Neuronal stem cell (in vitro differentiated cells): ENCODE results near the gene ASXL2.

Experiments used
- DNase-seq: peaks from one replicate; pipeline ENCODE4 v3.0.0-alpha.2; 2013; ENCODE audit warnings: low spot score
- H2AFZ ChIP-seq: one replicate; pipeline ENCODE4 v1.6.1; 2013; ENCODE audit warnings: mild to moderate bottlenecking, low read length, inconsistent platforms
- H2AK5ac ChIP-seq: 2 replicates; pipeline ENCODE4 v1.6.1; 2013; ENCODE audit warnings: low read depth, mild to moderate bottlenecking, inconsistent platforms, low read length, moderate library complexity, mixed read lengths
- H2BK120ac ChIP-seq: 2 replicates; pipeline ENCODE4 v1.6.1; 2013; ENCODE audit warnings: low read depth, mild to moderate bottlenecking, inconsistent platforms, low read length, moderate library complexity, mixed read lengths
- H2BK12ac ChIP-seq: one replicate; pipeline ENCODE4 v1.6.1; 2013; ENCODE audit warnings: low read length, inconsistent platforms
- H2BK15ac ChIP-seq: 2 replicates; pipeline ENCODE4 v1.6.1; 2013; ENCODE audit warnings: mild to moderate bottlenecking, low read length, inconsistent platforms, mixed read lengths
- H2BK5ac ChIP-seq: one replicate; pipeline ENCODE4 v1.6.1; 2013; ENCODE audit warnings: inconsistent platforms, mild to moderate bottlenecking, low read length, moderate library complexity
- H3K14ac ChIP-seq: one replicate; pipeline ENCODE4 v1.6.1; 2013; ENCODE audit warnings: low read length, inconsistent platforms
- H3K18ac ChIP-seq: 2 replicates; pipeline ENCODE4 v1.6.1; 2013; ENCODE audit warnings: low read length, inconsistent platforms
- H3K23ac ChIP-seq: 2 replicates; pipeline ENCODE4 v1.6.1; 2013; ENCODE audit warnings: low read depth, mild to moderate bottlenecking, mixed read lengths, low read length, inconsistent platforms; ENCODE audit not compliant: poor library complexity
- H3K27ac ChIP-seq: replicated peaks from 3 replicates; pipeline ENCODE4 v1.5.1; 2013; ENCODE audit warnings: low read length, inconsistent platforms
- H3K27me3 ChIP-seq, 3 experiments: 2 replicates each; pipeline ENCODE4 v1.6.1; 2013; ENCODE audit warnings: low read length in 3 of 3, mild to moderate bottlenecking in 2 of 3, inconsistent platforms in 1 of 3, low read depth in 1 of 3, mixed read lengths in 1 of 3, moderate library complexity in 1 of 3; ENCODE audit not compliant: control insufficient read depth in 3 of 3, insufficient read depth in 3 of 3
- H3K36me3 ChIP-seq, 2 donors: replicated peaks in 1 of 2; 2 replicates each; pipeline ENCODE4 v1.6.1; 2013; ENCODE audit warnings: low read length in 2 of 2; ENCODE audit not compliant: control insufficient read depth in 2 of 2, insufficient read depth in 2 of 2
- H3K4ac ChIP-seq: 2 replicates; pipeline ENCODE4 v1.6.1; 2013; ENCODE audit warnings: inconsistent platforms, mild to moderate bottlenecking, low read length, moderate library complexity
- H3K4me1 ChIP-seq, 2 donors: 1 replicate in 1 of 2; 2 replicates in 1 of 2; pipeline ENCODE4 v1.6.1; 2013; ENCODE audit warnings: low read length in 2 of 2, low read depth in 1 of 2; ENCODE audit not compliant: control insufficient read depth in 2 of 2, insufficient read depth in 1 of 2
- H3K4me2 ChIP-seq: one replicate; pipeline ENCODE4 v1.6.1; 2013; ENCODE audit warnings: mild to moderate bottlenecking, low read length, inconsistent platforms; ENCODE audit not compliant: insufficient read depth, poor library complexity, severe bottlenecking
- H3K4me3 ChIP-seq, 2 donors: 2 replicates each; pipeline ENCODE4 v1.5.1; 2013; ENCODE audit warnings: low read length in 2 of 2, mild to moderate bottlenecking in 2 of 2, inconsistent platforms in 1 of 2, moderate library complexity in 1 of 2
- H3K79me1 ChIP-seq: one replicate; pipeline ENCODE4 v1.6.1; 2013; ENCODE audit warnings: low read depth, mild to moderate bottlenecking, inconsistent platforms, low read length, moderate library complexity
- H3K9ac ChIP-seq: one replicate; pipeline ENCODE4 v1.6.1; 2013; ENCODE audit warnings: mild to moderate bottlenecking, low read depth, low read length, inconsistent platforms; ENCODE audit not compliant: poor library complexity
- H3K9me3 ChIP-seq, 2 donors: replicated peaks in 1 of 2; 2 replicates each; pipeline versions ENCODE3 to v1.6.1; 2013; ENCODE audit warnings: low read length in 2 of 2, mild to moderate bottlenecking in 2 of 2, inconsistent platforms in 1 of 2, low read depth in 1 of 2, mixed read lengths in 1 of 2, moderate library complexity in 1 of 2; ENCODE audit not compliant: control insufficient read depth in 2 of 2, insufficient read depth in 1 of 2
- H4K8ac ChIP-seq: one replicate; pipeline ENCODE4 v1.6.1; 2013; ENCODE audit warnings: low read depth, mild to moderate bottlenecking, inconsistent platforms, low read length, moderate library complexity
- H4K91ac ChIP-seq: one replicate; pipeline ENCODE4 v1.6.1; 2013; ENCODE audit warnings: low read length, low read depth, mild to moderate bottlenecking, inconsistent platforms; ENCODE audit not compliant: poor library complexity
- WGBS, 2 donors: extraction: QIAGEN DNeasy Blood & Tissue Kit; methylation state at CpG; one replicate each; pipeline ENCODE4 v1.1.7; 2013; ENCODE audit warnings: missing lambda C conversion rate in 2 of 2, mixed read lengths in 1 of 2; ENCODE audit not compliant: insufficient read length in 2 of 2, insufficient replicate concordance in 1 of 2; ENCODE audit errors: extremely low coverage in 2 of 2; 5-methylcytosine and 5-hydroxymethylcytosine counted together

ASXL2 gene

DNA sequence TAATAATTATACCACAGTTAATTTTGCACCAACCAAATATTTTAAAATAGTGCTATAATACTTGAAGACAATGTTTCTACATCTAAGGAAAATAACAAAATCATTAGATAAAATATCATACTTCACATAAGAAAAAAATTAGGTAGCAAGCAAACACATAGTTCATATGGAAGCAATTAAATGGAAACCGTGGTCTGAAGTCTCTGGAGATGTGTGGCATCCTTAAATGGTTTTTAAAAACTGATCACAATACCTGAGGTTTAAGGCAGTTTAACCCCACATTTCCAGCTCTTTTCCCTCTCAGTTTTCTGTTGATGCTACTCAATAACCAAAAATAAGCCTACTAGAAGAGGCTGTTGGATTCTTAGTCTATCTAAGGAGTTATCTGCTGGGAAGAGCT is 71.3 kb downstream of the ASXL2 start:
- Histone ChIP-seq H2BK12ac (no peak overlapping the region), H3K27me3 (no peaks in the 10 kb centered on the region), H3K4ac (no peak overlapping the region), H3K18ac (no peak overlapping the region), H2BK120ac (no peak overlapping the region), H3K9me3 (peaks cover 5 to 20% of the 10 kb centered on the region in 2 donors), H3K4me2 (no peak overlapping the region), H3K4me3 (no peak overlapping the region), H3K9ac (no peak overlapping the region), H2AFZ (no peak overlapping the region), H4K91ac (no peak overlapping the region), H2BK5ac (no peak overlapping the region), H4K8ac (no peak overlapping the region), H3K14ac (no peak overlapping the region), H3K79me1 (peaks cover 2% of the 10 kb centered on the region), H3K27ac (no peak overlapping the region), H3K4me1 (peaks cover 4 to 5% of the 10 kb centered on the region in 2 donors), H2BK15ac (no peak overlapping the region), H3K36me3 (peaks cover 10 to 43% of the 10 kb centered on the region in 2 donors), H3K23ac (no peak overlapping the region), H2AK5ac (no peak overlapping the region)
- no peak for DNase-seq
- no CpG with 5 or more reads among the region's 1 CpG for WGBS, 2 donors

DNA sequence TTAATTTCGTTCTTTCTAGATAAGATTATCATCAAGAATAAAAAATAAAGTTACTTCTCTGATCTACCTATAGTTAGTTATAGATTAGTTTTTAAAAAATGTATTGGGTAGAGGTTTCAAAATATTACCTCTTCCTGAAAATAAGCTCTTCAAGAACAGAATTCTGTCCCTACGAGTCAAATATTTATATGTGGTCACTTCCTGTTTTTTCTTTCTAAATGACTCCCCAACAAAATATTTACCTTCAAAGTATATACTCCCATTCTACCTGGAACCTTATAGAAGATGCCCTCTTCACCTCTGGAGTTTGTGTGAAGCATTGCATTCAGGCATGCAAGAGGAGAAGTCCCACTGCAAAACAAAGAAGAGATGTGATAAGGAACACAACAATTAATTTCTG is 72.3 kb downstream of the ASXL2 start:
- no CpG with 5 or more reads among the region's 2 CpGs for WGBS, 2 donors
- H3K27me3 ChIP-seq, result no peaks in the 10 kb centered on the region

DNA sequence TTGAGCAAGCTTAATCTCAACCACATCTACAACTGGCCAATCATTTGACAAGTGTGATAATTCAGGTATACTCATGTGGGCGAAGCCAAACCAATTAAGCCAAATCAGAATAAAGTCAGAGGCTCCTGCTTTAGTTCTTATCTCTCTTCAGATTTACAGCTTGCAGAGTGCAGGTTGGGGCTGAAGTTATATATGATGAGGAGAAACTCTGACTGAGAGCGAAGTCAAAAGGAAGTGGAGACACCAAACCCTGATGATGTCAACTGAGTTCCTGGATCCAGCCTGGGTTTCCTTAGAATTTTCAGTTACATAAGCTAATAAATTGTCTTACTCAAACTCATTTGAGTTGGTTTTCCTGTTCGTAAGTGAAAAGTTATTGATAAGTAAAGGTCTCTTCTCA is 73.9 kb downstream of the ASXL2 start:
- no peak overlapping the region for H2BK12ac ChIP-seq
- peaks cover 10 to 47% of the 10 kb centered on the region in 2 donors for H3K36me3 ChIP-seq
- H2BK15ac ChIP-seq, result no peak overlapping the region
- H2BK120ac ChIP-seq, result no peak overlapping the region
- H4K8ac ChIP-seq, result no peak overlapping the region
- WGBS, 2 donors, result no CpG with 5 or more reads among the region's 3 CpGs
- H2AK5ac ChIP-seq, result no peak overlapping the region
- no peak overlapping the region for H3K4ac ChIP-seq
- peaks cover 2% of the 10 kb centered on the region for H3K79me1 ChIP-seq
- no peak overlapping the region for H3K23ac ChIP-seq
- H3K4me1 ChIP-seq, result peaks cover 0 to 5% of the 10 kb centered on the region in 2 donors
- no peak overlapping the region for H3K4me2 ChIP-seq
- no peak overlapping the region for H3K27ac ChIP-seq
- H3K27me3 ChIP-seq, result no peaks in the 10 kb centered on the region
- peaks cover 5 to 20% of the 10 kb centered on the region in 2 donors for H3K9me3 ChIP-seq
- no peak overlapping the region for H2BK5ac ChIP-seq
- H3K14ac ChIP-seq, result no peak overlapping the region
- H3K18ac ChIP-seq, result no peak overlapping the region
- no peak overlapping the region for H4K91ac ChIP-seq
- no peak overlapping the region for H2AFZ ChIP-seq
- no peak overlapping the region for H3K9ac ChIP-seq
- no peak for DNase-seq
- H3K4me3 ChIP-seq, result no peak overlapping the region

More for the DNA sequence above, 72.3 kb downstream of the ASXL2 start:
- H3K4ac ChIP-seq, result no peak overlapping the region
- no peak for DNase-seq
- no peak overlapping the region for H2AK5ac ChIP-seq
- H2BK5ac ChIP-seq, result no peak overlapping the region
- no peak overlapping the region for H2AFZ ChIP-seq
- H3K14ac ChIP-seq, result no peak overlapping the region
- no peak overlapping the region for H3K23ac ChIP-seq
- peaks cover 5 to 20% of the 10 kb centered on the region in 2 donors for H3K9me3 ChIP-seq
- peaks cover 2% of the 10 kb centered on the region for H3K79me1 ChIP-seq
- H3K4me1 ChIP-seq, result peaks cover 4 to 5% of the 10 kb centered on the region in 2 donors
- H3K36me3 ChIP-seq, result peaks cover 10 to 43% of the 10 kb centered on the region in 2 donors
- no peak overlapping the region for H2BK120ac ChIP-seq
- H3K18ac ChIP-seq, result no peak overlapping the region
- no peak overlapping the region for H3K4me2 ChIP-seq
- no peak overlapping the region for H3K9ac ChIP-seq
- H3K27ac ChIP-seq, result no peak overlapping the region
- no peak overlapping the region for H2BK15ac ChIP-seq
- H4K8ac ChIP-seq, result no peak overlapping the region
- H4K91ac ChIP-seq, result no peak overlapping the region
- H2BK12ac ChIP-seq, result no peak overlapping the region
- H3K4me3 ChIP-seq, result no peak overlapping the region

DNA sequence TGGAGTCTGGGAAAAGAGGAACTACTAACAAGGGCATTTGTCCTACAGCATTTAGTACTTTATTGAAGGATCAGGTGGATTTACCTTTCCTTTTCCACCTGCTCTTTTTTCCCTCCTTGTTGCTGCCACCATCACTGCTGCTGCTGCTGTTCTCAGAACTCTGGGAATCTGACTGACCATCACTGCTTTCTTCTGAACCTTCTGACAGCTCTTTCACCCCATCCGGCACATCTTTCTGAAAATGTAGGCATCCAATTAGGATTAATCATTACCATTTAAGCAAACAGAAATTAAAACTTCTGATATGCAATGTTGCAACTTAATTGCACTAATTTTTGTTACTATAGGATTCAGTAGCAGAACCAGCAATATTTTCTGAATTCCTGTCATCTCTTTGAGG is 79.0 kb downstream of the ASXL2 start:
- Histone ChIP-seq H3K14ac (no peak overlapping the region), H2AFZ (no peak overlapping the region), H3K4me1 (peaks cover 0 to 5% of the 10 kb centered on the region in 2 donors), H2BK15ac (no peak overlapping the region), H4K91ac (no peak overlapping the region), H3K4ac (no peak overlapping the region), H3K79me1 (peaks cover 2% of the 10 kb centered on the region), H3K4me3 (no peak overlapping the region), H2BK120ac (no peak overlapping the region), H3K9ac (no peak overlapping the region), H3K18ac (no peak overlapping the region), H2BK5ac (no peak overlapping the region), H3K36me3 (peaks cover 9 to 54% of the 10 kb centered on the region in 2 donors), H3K23ac (no peak overlapping the region), H4K8ac (no peak overlapping the region), H3K9me3 (peaks cover 5 to 17% of the 10 kb centered on the region in 2 donors), H2BK12ac (no peak overlapping the region), H3K27ac (no peak overlapping the region), H3K27me3 (no peaks in the 10 kb centered on the region), H3K4me2 (no peak overlapping the region), H2AK5ac (no peak overlapping the region)
- no peak for DNase-seq
- no CpG with 5 or more reads among the region's 1 CpG for WGBS, 2 donors
